Liver (tissue), 3 donors: ENCODE results near the gene HGS.

ENCODE experiments used
- CTCF ChIP-seq: fragments of 150-350 bp; IDR thresholded peaks from 2 replicates; pipeline ENCODE4 v1.5.1; 2017; ENCODE audit warnings: improper control_type of control experiment, low read depth, low read length; ENCODE audit not compliant: missing input control
- GABPA ChIP-seq, 2 donors: IDR thresholded peaks in 1 of 2; conservative IDR thresholded peaks in 1 of 2; 2 replicates each; pipeline ENCODE4 v1.6.1; 2016; ENCODE audit warnings: antibody characterized with exemption in 2 of 2, mild to moderate bottlenecking in 1 of 2, moderate library complexity in 1 of 2
- donor health status: healthy.
- donor health status: healthy.

- TF ChIP-seq CTCF (no peak), GABPA (IDR thresholded peaks at IDR 0.05 in 1 of 2, conservative IDR thresholded peaks at IDR 0.05 in 1 of 2) (no peak)
Measured at GRCh38 chr17:81652906-81653771, 30.7 kb upstream of the HGS start.
